Skeletal muscle satellite cell (primary cell): ENCODE data around the gene VPS11.
A peak's percentile ranks its signal among the peaks of the same experiment; 100 is the strongest.
"Not testable (repeated sequence)": the region's sequence is repeated elsewhere in the genome, so short reads cannot be mapped to it uniquely, and the experiment has no call there.

Source experiments
- H3K27me3 ChIP-seq: 2 replicates; pipeline ENCODE4 v1.7.0; 2013; ENCODE audit warnings: low read length; ENCODE audit not compliant: control insufficient read depth, insufficient read depth
- H3K36me3 ChIP-seq: 2 replicates; pipeline ENCODE4 v1.7.0; 2013; ENCODE audit warnings: mild to moderate bottlenecking, control low read depth, low read length; ENCODE audit not compliant: insufficient read depth
- H3K4me1 ChIP-seq: 2 replicates; pipeline ENCODE4 v1.7.0; 2013; ENCODE audit warnings: low read length; ENCODE audit not compliant: control insufficient read depth, insufficient read depth
- H3K4me2 ChIP-seq: 2 replicates; pipeline ENCODE4 v1.7.0; 2013; ENCODE audit warnings: mild to moderate bottlenecking, low read length
- H3K4me3 ChIP-seq: 2 replicates; pipeline ENCODE4 v1.7.0; 2013; ENCODE audit warnings: low read length
- H3K9ac ChIP-seq: 2 replicates; pipeline ENCODE4 v1.7.0; 2013; ENCODE audit warnings: mild to moderate bottlenecking, low read depth, low read length, moderate library complexity
- H3K9me3 ChIP-seq: replicated peaks from 2 replicates; pipeline ENCODE4 v1.7.0; 2013; ENCODE audit warnings: mild to moderate bottlenecking, control low read depth, low read length

The VPS11 gene

DNA sequence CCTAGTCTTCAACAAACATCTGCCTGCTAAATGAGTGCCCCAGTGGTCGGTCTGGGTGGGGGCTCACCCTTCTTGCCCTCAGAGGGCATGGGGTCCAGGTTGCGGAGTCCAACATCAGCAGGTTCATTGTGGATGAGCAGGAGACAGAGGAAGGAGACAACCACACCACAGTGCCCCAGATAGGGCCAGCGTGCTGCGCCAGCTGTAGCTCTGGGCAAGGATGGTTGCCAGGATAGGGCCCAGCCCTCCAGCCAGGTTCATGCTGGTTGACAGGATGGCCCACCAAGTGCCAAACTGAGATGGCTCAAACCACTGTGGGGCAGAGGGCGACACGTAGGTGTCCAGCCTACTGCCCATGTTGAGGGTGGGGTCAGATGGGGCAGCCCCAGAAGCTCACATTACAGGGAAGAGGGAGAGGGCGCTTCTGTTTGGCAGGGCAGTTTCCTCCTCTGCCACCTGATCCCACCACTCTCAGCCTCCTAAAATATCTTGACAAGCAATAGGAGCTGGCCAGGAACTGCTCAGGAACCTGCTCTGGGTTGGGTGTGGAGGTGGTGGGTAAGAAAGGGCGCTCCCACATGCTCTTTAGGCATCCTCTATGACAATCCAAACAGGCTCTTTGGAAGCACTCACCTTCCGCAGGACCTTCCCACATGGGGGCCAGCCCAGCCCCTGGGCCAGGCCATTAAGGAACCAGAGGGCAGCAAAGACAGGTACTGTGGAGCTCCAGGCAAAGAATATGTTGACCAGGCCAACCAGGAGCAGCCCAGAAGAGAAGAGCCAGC lies 39.9 kb upstream of the VPS11 start:
- peaks cover 28% of the 10 kb centered on the region for H3K36me3 ChIP-seq
- no peak overlapping the region for H3K9ac ChIP-seq
- H3K4me3 ChIP-seq, result no peak overlapping the region

GRCh38 chr11:119028346-119029068 lies 39.1 kb upstream of the VPS11 start:
- Histone ChIP-seq H3K9ac (no peak overlapping the region), H3K9me3 (no peaks in the 10 kb centered on the region), H3K4me3 (no peak overlapping the region), H3K4me1 (peaks cover 13% of the 10 kb centered on the region), H3K27me3 (no peaks in the 10 kb centered on the region), H3K36me3 (peaks cover 21% of the 10 kb centered on the region), H3K4me2 (no peak overlapping the region)

More for the DNA sequence above, 39.9 kb upstream of the VPS11 start:
- Histone ChIP-seq H3K4me1 (peaks cover 13% of the 10 kb centered on the region), H3K9me3 (no peaks in the 10 kb centered on the region), H3K4me2 (no peak overlapping the region), H3K27me3 (no peaks in the 10 kb centered on the region)

- no peak overlapping the region for H3K9ac ChIP-seq
- H3K4me1 ChIP-seq, result peaks cover 11% of the 10 kb centered on the region
- no peak overlapping the region for H3K4me3 ChIP-seq
- no peaks in the 10 kb centered on the region for H3K9me3 ChIP-seq
- peaks cover 16% of the 10 kb centered on the region for H3K36me3 ChIP-seq
- no peak overlapping the region for H3K4me2 ChIP-seq
- H3K27me3 ChIP-seq, result no peaks in the 10 kb centered on the region
These were observed 38.6 kb upstream of the VPS11 start for GRCh38 chr11:119029069-119029339.

DNA sequence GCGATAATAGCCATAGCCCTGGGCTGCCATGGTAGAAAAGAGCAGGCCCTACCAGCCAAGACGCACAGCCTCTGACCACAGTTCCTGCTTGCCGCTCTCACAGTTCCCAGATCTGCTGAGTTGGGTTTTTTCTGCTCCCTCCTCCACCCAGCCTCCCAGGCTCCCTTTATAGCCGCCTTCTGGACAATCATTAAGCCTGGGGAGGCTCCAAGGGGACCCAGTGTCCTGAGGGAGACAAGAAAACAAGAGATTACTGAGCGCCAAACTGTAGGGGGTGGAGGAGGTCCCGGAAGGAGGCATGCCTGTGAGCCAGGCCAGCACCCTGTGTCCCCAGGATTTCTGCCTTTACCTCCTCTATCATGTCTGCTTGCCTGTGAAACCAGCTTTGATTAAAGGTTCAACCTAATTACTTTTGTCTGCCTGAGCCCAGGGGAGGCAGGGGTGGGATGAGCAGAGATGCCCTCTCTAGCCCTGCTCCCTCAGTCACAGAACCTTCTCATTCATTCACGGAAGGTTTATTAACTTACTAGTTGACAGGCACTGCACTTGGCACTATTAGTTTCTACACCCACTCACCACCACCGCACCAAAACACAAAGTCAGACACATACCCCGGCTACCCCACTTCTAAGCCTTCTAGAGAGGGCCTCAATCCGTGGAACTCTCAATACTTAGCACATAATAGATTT lies 38.1 kb upstream of the VPS11 start:
- no peaks in the 10 kb centered on the region for H3K27me3 ChIP-seq
- H3K9me3 ChIP-seq, result no peaks in the 10 kb centered on the region
- H3K36me3 ChIP-seq, result peaks cover 11% of the 10 kb centered on the region
- peak overlapping the region; percentile 96 for H3K4me2 ChIP-seq
- peaks cover 11% of the 10 kb centered on the region for H3K4me1 ChIP-seq
- peak overlapping the region; percentile 81 for H3K4me3 ChIP-seq
- peak overlapping the region; percentile 68 for H3K9ac ChIP-seq

DNA sequence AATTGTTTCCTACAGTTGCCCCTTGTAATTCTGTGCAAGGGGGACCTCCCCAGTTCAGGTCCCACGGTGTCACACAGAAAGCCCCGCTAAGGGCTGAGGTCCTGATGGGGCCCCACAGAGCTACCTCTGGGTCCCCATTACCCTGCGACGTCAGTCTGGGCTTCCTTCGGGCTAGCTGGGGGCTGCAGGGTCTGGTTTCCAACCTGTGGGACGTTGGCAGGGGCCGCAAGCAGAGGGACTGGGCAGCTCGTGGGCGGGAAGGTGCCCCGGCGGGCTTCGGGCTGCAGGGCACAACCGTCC lies 37.6 kb upstream of the VPS11 start:
- Histone ChIP-seq H3K9me3 (no peaks in the 10 kb centered on the region), H3K4me2 (peak overlapping the region; percentile 96), H3K27me3 (no peaks in the 10 kb centered on the region), H3K36me3 (peaks cover 6% of the 10 kb centered on the region), H3K4me1 (peaks cover 11% of the 10 kb centered on the region), H3K9ac (peak overlapping the region; percentile 68), H3K4me3 (peak overlapping the region; percentile 81)

DNA sequence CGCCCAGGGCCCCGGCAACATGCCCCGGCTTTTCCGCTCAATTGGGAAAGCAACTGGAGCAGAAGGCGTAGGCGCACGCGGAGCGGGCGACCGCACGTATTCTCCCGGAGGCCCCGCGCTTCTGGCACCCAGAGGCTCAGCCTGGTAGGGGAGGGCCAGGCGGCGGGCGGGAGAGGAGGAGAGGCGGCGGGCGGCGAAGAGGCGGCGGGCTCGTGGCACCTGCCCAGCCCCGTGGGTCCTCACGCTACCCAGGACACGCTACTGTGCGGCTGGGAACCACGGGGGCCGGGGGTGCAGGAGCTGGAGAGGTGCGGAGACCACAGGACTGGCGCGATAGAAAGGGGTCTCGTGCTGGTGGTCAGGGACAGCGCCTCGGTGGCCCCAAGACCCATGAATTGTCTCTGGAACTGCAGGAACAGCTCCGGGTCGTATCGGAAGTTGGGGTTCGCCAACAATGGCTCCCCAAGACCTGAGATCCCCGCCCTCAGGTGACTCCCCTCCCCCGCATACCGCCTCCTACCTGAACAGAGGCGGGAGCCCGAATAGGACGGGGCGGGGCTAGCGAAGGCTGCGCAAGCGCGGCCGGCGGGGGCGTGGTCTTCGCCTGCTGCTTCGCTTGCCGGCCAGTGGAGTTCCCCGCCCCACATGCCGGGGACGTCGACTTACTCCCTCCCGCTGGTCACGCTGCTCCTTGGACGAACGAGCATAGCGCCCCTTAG lies 37.1 kb upstream of the VPS11 start, which contains the start of gene SLC37A4:
Gene SLC37A4, minus strand, starts transcription at position 549 of the 719 bp plus-strand sequence.
- H3K9ac ChIP-seq, result peak within 1 kb of the TSS; percentile 68
- H3K4me1 ChIP-seq, result peaks cover 11% of the 10 kb centered on the region
- H3K36me3 ChIP-seq, result peaks cover 1% of the 10 kb centered on the region
- H3K9me3 ChIP-seq, result no peaks in the 10 kb centered on the region
- H3K27me3 ChIP-seq, result no peaks in the 10 kb centered on the region
- peak within 1 kb of the TSS; percentile 96 for H3K4me2 ChIP-seq
- H3K4me3 ChIP-seq, result peak within 1 kb of the TSS; percentile 81

- no peak overlapping the region for H3K4me3 ChIP-seq
- peaks cover 11% of the 10 kb centered on the region for H3K4me1 ChIP-seq
- H3K9ac ChIP-seq, result no peak overlapping the region
- no peak overlapping the region for H3K4me2 ChIP-seq
- no peaks in the 10 kb centered on the region for H3K36me3 ChIP-seq
- H3K27me3 ChIP-seq, result no peaks in the 10 kb centered on the region
- no peaks in the 10 kb centered on the region for H3K9me3 ChIP-seq
These were observed 35.7 kb upstream of the VPS11 start for GRCh38 chr11:119031912-119032280.

- H3K4me3 ChIP-seq, H3K36me3 ChIP-seq, H3K9ac ChIP-seq, H3K9me3 ChIP-seq, H3K27me3 ChIP-seq, H3K4me2 ChIP-seq: not testable (repeated sequence)
- peaks cover 11% of the 10 kb centered on the region for H3K4me1 ChIP-seq
These were observed 34.2 kb upstream of the VPS11 start for GRCh38 chr11:119033421-119033820.

DNA sequence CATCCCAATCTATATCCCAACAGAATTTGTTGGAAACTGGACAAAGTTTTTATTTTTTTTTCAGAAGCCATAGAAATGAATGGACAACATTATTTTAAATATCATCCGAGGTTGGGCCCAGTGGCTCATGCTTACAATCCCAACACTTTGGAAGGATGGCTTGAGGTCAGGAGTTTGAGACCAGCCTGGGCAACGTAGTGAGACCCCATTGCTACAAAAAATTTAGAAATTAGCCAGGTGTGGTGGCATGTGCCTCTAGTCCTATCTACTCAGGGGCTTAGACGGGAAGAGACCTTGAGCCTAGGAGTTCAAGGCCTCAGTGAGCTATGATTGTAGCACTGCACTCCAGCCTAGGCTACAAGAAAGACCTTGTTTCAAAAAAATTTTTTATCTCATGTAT lies 32.8 kb upstream of the VPS11 start:
- Histone ChIP-seq H3K9ac (no peak overlapping the region), H3K4me1 (peaks cover 5% of the 10 kb centered on the region)

DNA sequence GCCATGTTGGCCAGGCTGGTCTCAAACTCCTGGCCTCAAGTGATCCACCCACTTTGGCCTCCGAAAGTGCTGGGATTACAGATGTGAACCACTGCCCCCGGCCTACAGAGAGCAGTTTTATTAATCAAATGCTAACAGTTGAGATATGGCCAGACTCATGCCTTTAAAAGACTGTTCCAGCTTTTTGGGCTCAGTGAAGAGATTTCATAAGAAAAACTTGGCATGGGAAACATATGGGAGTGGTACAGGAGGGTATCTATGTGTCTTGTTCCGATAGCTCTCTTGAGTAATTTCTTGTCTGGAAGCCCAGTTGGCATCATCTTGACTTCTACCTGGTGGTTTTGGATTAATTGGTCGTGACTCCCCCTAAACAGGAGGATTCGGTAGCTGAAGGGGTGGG lies 28.7 kb upstream of the VPS11 start:
- no peak overlapping the region for H3K9ac ChIP-seq
- H3K4me2 ChIP-seq, result no peak overlapping the region
- no peaks in the 10 kb centered on the region for H3K27me3 ChIP-seq
- no peaks in the 10 kb centered on the region for H3K36me3 ChIP-seq
- no peaks in the 10 kb centered on the region for H3K9me3 ChIP-seq
- H3K4me3 ChIP-seq, result no peak overlapping the region
- no peaks in the 10 kb centered on the region for H3K4me1 ChIP-seq

More for the DNA sequence above, 32.8 kb upstream of the VPS11 start:
- H3K27me3 ChIP-seq, result no peaks in the 10 kb centered on the region
- H3K4me3 ChIP-seq, result no peak overlapping the region
- no peak overlapping the region for H3K4me2 ChIP-seq
- H3K9me3 ChIP-seq, result no peaks in the 10 kb centered on the region
- no peaks in the 10 kb centered on the region for H3K36me3 ChIP-seq

GRCh38 chr11:119039471-119039870 lies 28.1 kb upstream of the VPS11 start:
- H3K4me3 ChIP-seq, H3K4me2 ChIP-seq, H3K9me3 ChIP-seq, H3K36me3 ChIP-seq, H3K4me1 ChIP-seq, H3K27me3 ChIP-seq, H3K9ac ChIP-seq: not testable (repeated sequence)
